ENCODE data around the gene ASXL2.
A peak's percentile ranks its signal among the peaks of the same experiment; 100 is the strongest.
"Not testable (repeated sequence)": the region's sequence is repeated elsewhere in the genome, so short reads cannot be mapped to it uniquely, and the experiment has no call there.

The ASXL2 gene

GRCh38 chr2:25872134-25872533 lies 6.2 kb downstream of the ASXL2 start:
- in situ Hi-C loops (cut with MboI; ENCODE audit: low sequenced_read_pairs) = no loop called here
- no peak for DNase-seq (ENCODE audit: low spot score in 2 of 2)

GRCh38 chr2:25867396-25868003 lies 10.8 kb downstream of the ASXL2 start:
- DNase-seq (ENCODE audit: low spot score in 2 of 2) = no peak
- in situ Hi-C loops (cut with MboI; ENCODE audit: low sequenced_read_pairs) = no loop called here
- no peak overlapping the region for H3K4me3 ChIP-seq

More at GRCh38 chr2:25872134-25872533, 6.2 kb downstream of the ASXL2 start:
- Histone ChIP-seq H3K27me3 (ENCODE audit: low read depth) (no peaks in the 10 kb centered on the region), H3K9me3 (no peaks in the 10 kb centered on the region), H3K36me3 (replicated peaks) (peaks cover 7% of the 10 kb centered on the region; the same call in 1 of the 2 replicates), H3K4me3 (no peak overlapping the region), H3K4me1 (peaks cover 8% of the 10 kb centered on the region)

GRCh38 chr2:25856377-25856776 lies 21.9 kb downstream of the ASXL2 start:
- Histone ChIP-seq H3K4me3 (no peak overlapping the region), H3K9me3 (no peaks in the 10 kb centered on the region), H3K4me1 (peaks cover 8% of the 10 kb centered on the region), H3K36me3 (replicated peaks) (no peaks in the 10 kb centered on the region), H3K27me3 (ENCODE audit: low read depth) (no peaks in the 10 kb centered on the region)
- in situ Hi-C loops (cut with MboI; ENCODE audit: low sequenced_read_pairs) = loop anchor here (10.0 kb wide), 1 partner anchor 288 kb away; no protein-coding TSS in a partner anchor
- peak in 1 of 2 experiments; percentile 18 for DNase-seq (ENCODE audit: low spot score in 2 of 2)

More at GRCh38 chr2:25867396-25868003, 10.8 kb downstream of the ASXL2 start:
- Histone ChIP-seq H3K4me1 (no peaks in the 10 kb centered on the region), H3K36me3 (replicated peaks) (peaks cover 7% of the 10 kb centered on the region; the same call in 1 of the 2 replicates), H3K9me3 (no peaks in the 10 kb centered on the region), H3K27me3 (ENCODE audit: low read depth) (no peaks in the 10 kb centered on the region)

DNA sequence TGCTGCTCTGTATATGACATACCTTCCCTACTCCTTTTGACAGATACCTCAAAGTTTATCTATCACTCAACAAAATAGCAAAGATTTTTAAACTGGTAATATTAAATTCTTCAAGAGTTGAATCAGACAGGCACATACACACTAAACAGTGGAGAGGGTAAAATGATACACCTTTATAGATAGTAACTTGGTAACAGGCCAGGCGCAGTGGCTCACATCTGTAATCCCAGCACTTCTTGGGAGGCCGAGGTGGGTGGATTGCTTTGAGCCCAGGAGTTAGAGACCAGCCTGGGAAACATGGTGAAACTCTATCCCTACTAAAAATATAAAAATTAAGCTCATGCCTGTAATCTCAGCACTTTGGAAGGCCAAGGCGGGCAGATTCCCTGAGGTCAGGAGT lies 23.2 kb downstream of the ASXL2 start:
- Histone ChIP-seq H3K4me3 (no peak overlapping the region), H3K9me3 (no peaks in the 10 kb centered on the region), H3K27me3 (ENCODE audit: low read depth) (no peaks in the 10 kb centered on the region), H3K36me3 (replicated peaks) (no peaks in the 10 kb centered on the region), H3K4me1 (peaks cover 8% of the 10 kb centered on the region)
- in situ Hi-C loops (cut with MboI; ENCODE audit: low sequenced_read_pairs) = loop anchor here (10.0 kb wide), 1 partner anchor 290 kb away; no protein-coding TSS in a partner anchor
- no peak for DNase-seq (ENCODE audit: low spot score in 2 of 2)

DNA sequence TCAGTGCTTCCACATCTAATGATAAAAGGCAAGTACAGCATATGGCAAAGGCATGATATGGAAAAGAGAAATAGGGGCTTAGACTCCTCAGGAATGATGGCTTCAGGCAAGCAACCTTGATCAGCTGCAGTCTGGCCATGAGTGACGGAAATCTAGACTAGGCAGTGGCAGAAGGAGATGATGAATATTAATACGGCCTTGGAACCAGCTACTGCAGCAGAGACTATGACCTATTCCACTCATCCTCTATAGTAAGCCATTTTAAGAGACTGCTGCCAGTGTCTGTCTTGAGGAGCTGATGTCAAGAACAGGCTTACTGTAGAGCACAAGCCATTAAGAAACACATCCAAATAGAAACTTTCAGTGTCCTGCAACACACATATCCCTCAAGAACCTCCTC lies 23.7 kb downstream of the ASXL2 start:
- Histone ChIP-seq H3K4me1 (peaks cover 8% of the 10 kb centered on the region), H3K27me3 (ENCODE audit: low read depth) (no peaks in the 10 kb centered on the region), H3K36me3 (replicated peaks) (no peaks in the 10 kb centered on the region), H3K9me3 (no peaks in the 10 kb centered on the region), H3K4me3 (no peak overlapping the region)
- in situ Hi-C loops (cut with MboI; ENCODE audit: low sequenced_read_pairs) = loop anchor here (5.0 to 10.0 kb wide), 2 partner anchors 93 to 290 kb away; no protein-coding TSS in a partner anchor
- no peak for DNase-seq (ENCODE audit: low spot score in 2 of 2)

DNA sequence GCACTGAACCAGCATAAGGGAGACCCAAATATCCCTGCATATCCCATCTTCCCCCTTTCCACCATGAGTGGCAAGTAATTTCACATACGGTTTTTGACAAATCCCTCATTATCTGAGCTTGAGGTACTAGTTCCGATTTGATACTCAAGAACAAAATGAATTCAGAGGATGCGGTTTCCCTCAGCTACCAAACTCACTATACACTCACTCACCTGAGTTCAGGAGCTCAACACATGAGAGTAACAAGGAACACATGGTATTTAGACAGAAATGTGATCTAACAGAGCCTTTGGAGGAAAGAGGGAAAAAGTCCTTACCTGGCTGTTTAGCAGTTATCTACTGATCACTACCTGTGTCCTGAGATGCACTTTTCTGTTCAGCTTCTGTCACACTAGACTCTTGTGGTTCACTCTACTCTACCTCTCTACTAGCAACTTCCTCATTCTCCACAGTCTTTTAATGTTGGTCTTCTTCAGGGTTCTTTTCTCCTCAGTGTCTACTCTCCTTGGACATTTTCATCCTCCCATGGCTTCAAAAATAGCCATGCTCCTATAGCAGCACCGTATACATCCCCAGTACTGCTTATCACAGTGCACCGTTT lies 25.1 kb downstream of the ASXL2 start:
- H3K9me3 ChIP-seq = no peaks in the 10 kb centered on the region
- peaks cover 8% of the 10 kb centered on the region for H3K4me1 ChIP-seq
- no peaks in the 10 kb centered on the region for H3K27me3 ChIP-seq (ENCODE audit: low read depth)
- in situ Hi-C loops (cut with MboI; ENCODE audit: low sequenced_read_pairs) = loop anchor here (5.0 to 10.0 kb wide), 2 partner anchors 94 to 292 kb away; no protein-coding TSS in a partner anchor
- H3K4me3 ChIP-seq = no peak overlapping the region
- DNase-seq (ENCODE audit: low spot score in 2 of 2) = no peak
- no peaks in the 10 kb centered on the region for H3K36me3 ChIP-seq (replicated peaks)

GRCh38 chr2:25851740-25852503 lies 26.4 kb downstream of the ASXL2 start:
- in situ Hi-C loops (cut with MboI; ENCODE audit: low sequenced_read_pairs) = loop anchor here (5.0 to 10.0 kb wide), 2 partner anchors 95 to 293 kb away; no protein-coding TSS in a partner anchor
- peaks cover 8% of the 10 kb centered on the region for H3K4me1 ChIP-seq
- H3K9me3 ChIP-seq = no peaks in the 10 kb centered on the region
- H3K36me3 ChIP-seq (replicated peaks) = no peaks in the 10 kb centered on the region
- no peak overlapping the region for H3K4me3 ChIP-seq
- H3K27me3 ChIP-seq (ENCODE audit: low read depth) = no peaks in the 10 kb centered on the region; the same call in 1 of the 2 replicates
- DNase-seq (ENCODE audit: low spot score in 2 of 2) = peak; percentile 30 to 68

GRCh38 chr2:25850400-25850799 lies 27.9 kb downstream of the ASXL2 start:
- not testable (repeated sequence) for H3K4me1 ChIP-seq; H3K4me3 ChIP-seq; H3K36me3 ChIP-seq (replicated peaks); DNase-seq (ENCODE audit: low spot score in 2 of 2); H3K27me3 ChIP-seq (ENCODE audit: low read depth); H3K9me3 ChIP-seq
- in situ Hi-C loops (cut with MboI; ENCODE audit: low sequenced_read_pairs) = loop anchor here (5.0 to 10.0 kb wide), 2 partner anchors 97 to 294 kb away; no protein-coding TSS in a partner anchor

- H3K4me1 ChIP-seq; H3K36me3 ChIP-seq (replicated peaks); H3K4me3 ChIP-seq; DNase-seq (ENCODE audit: low spot score in 2 of 2); H3K9me3 ChIP-seq; in situ Hi-C loops (cut with MboI; ENCODE audit: low sequenced_read_pairs); H3K27me3 ChIP-seq (ENCODE audit: low read depth): not testable (repeated sequence)
Observed at GRCh38 chr2:25849350-25849749, 28.9 kb downstream of the ASXL2 start.

DNA sequence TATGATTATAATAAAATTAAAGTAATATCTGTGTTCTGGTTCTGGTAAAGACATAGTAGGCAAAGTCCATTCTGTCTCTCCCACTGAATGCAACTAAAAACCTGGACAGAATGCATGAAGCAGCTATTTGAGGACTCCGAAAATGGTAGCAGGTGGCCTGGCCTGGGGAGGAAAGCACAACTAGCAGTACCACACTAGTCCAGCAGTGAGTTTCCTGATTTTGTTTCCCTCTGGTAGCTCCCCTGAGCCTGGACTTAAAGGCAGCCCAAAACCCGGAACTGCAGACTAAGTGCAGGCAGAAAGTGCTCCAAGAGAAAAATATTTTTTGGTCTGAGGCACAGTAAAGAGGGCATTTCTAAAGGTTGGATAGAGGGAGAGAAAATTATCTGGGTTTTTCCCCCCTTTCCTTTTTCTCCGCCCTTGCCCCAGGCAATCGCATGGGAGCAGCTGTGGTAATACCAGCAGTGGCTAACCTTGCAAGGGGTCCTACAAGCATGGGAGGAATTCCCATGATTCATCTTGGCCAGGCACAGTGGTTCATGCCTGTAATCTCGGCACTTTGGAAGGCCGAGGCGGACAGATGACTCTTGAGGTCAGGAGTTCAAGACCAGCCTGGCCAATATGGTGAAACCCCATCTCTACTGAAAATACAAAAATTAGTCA lies 32.3 kb downstream of the ASXL2 start:
- DNase-seq (ENCODE audit: low spot score in 2 of 2) = no peak
- H3K9me3 ChIP-seq = no peaks in the 10 kb centered on the region
- H3K27me3 ChIP-seq (ENCODE audit: low read depth) = no peaks in the 10 kb centered on the region; the same call in 1 of the 2 replicates
- H3K36me3 ChIP-seq (replicated peaks) = peaks cover 5% of the 10 kb centered on the region; the same call in 1 of the 2 replicates
- in situ Hi-C loops (cut with MboI; ENCODE audit: low sequenced_read_pairs) = no loop called here
- no peak overlapping the region for H3K4me3 ChIP-seq
- no peaks in the 10 kb centered on the region for H3K4me1 ChIP-seq

DNA sequence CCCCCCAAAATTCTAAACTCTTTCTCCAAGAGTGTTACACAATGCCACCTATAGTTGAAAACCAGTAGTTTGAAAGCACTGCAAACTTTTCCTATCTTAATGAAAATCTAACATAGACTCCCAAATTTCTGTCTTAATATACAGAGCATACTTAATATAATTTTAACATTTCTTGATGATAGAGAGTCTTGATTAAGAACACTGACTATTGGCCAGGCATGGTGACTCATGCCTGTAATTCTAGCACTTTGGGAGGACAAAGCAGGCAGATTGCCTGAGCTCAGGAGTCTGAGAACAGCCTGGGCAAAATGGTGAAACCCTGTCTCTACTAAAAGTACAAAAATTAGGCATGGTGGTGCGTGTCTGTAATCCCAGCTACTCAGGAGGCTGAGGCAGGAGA lies 34.2 kb downstream of the ASXL2 start:
- H3K27me3 ChIP-seq (ENCODE audit: low read depth) = no peaks in the 10 kb centered on the region; the same call in 1 of the 2 replicates
- no peaks in the 10 kb centered on the region for H3K9me3 ChIP-seq
- DNase-seq (ENCODE audit: low spot score in 2 of 2) = no peak
- in situ Hi-C loops (cut with MboI; ENCODE audit: low sequenced_read_pairs) = no loop called here
- peaks cover 12% of the 10 kb centered on the region for H3K36me3 ChIP-seq (replicated peaks)
- no peaks in the 10 kb centered on the region for H3K4me1 ChIP-seq
- H3K4me3 ChIP-seq = no peak overlapping the region

GRCh38 chr2:25842155-25842554 lies 36.1 kb downstream of the ASXL2 start:
- Histone ChIP-seq H3K9me3 (no peaks in the 10 kb centered on the region), H3K4me3 (no peak overlapping the region), H3K36me3 (replicated peaks) (peaks cover 16% of the 10 kb centered on the region), H3K4me1 (no peaks in the 10 kb centered on the region; the same call in 1 of the 2 replicates), H3K27me3 (ENCODE audit: low read depth) (no peaks in the 10 kb centered on the region)
- in situ Hi-C loops (cut with MboI; ENCODE audit: low sequenced_read_pairs) = no loop called here
- no peak for DNase-seq (ENCODE audit: low spot score in 2 of 2)

DNA sequence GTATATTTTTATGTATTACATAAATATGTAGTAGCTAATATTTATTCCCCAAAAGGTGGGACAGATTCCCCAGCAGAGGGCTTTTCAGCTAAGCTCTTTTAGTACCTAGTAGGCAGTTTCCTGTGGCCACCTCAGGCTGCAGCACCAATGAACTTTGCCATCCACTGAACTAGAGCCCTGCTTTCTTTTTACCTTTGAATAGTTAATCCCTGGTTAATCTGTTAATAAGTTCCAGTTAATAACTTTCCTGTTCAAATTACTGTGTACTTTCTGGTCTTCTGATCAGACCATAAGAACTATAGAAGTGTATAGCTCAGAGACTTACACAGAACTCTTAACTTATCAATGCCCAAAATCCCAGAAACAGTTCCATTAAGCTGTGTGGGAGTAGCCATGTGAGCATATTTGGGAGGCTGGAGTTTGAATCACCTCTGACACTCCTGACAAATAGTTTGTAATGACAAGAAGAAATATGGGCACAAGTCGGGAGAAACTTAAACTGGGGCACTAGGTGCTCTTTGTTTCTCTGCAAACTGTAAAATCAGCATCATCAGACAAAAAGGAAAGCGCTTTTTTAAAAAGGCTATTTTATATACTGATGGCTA lies 40.0 kb downstream of the ASXL2 start:
- in situ Hi-C loops (cut with MboI; ENCODE audit: low sequenced_read_pairs) = no loop called here
- Histone ChIP-seq H3K36me3 (replicated peaks) (peaks cover 17% of the 10 kb centered on the region), H3K4me3 (no peak overlapping the region), H3K27me3 (ENCODE audit: low read depth) (no peaks in the 10 kb centered on the region), H3K9me3 (no peaks in the 10 kb centered on the region), H3K4me1 (peaks cover 13% of the 10 kb centered on the region)
- DNase-seq (ENCODE audit: low spot score in 2 of 2) = no peak

All from HAP-1 (cell line).